ENCODE measurements around the gene MTFP1.

- TF ChIP-seq EZH2 (IDR thresholded peaks at IDR 0.05; ENCODE audit: borderline replicate concordance, low read depth, low read length) (no peak), TOE1 (IDR thresholded peaks at IDR 0.05; ENCODE audit: borderline replicate concordance) (no peak), TOE1 (CRISPR knock-in tag; IDR thresholded peaks at IDR 0.05; ENCODE audit: borderline replicate concordance, low read depth) (no peak), NCOA6 (IDR thresholded peaks at IDR 0.05) (no peak)
These were observed 20.0 kb downstream of the MTFP1 start for GRCh38 chr22:30445438-30446145.
